Measurements from ENCODE around the gene SLC22A5.

GRCh38 chr5:132354381-132355139 lies 14.9 kb upstream of the SLC22A5 start:
- TF ChIP-seq CTCF (IDR thresholded peaks at IDR 0.05 in 2 of 3, conservative IDR thresholded peaks at IDR 0.05 in 1 of 3; ENCODE audit: control insufficient read depth in 2 of 3, extremely low read depth in 1 of 3, insufficient read depth in 1 of 3, low read depth in 3 of 3, low read length in 3 of 3) (no peak), EZH2 (IDR thresholded peaks at IDR 0.05; ENCODE audit: borderline replicate concordance, control insufficient read depth, low read depth, low read length) (no peak), KDM1A (IDR thresholded peaks at IDR 0.05; ENCODE audit: borderline replicate concordance) (no peak), MXI1 (IDR thresholded peaks at IDR 0.05; ENCODE audit: low read depth, low read length) (no peak), MYC (IDR thresholded peaks at IDR 0.05; ENCODE audit: insufficient read depth, insufficient read length, insufficient replicate concordance, low read length, severe bottlenecking) (no peak), SMC3 (IDR thresholded peaks at IDR 0.05; ENCODE audit: borderline replicate concordance, low read length) (no peak), TBL1XR1 (IDR thresholded peaks at IDR 0.05; ENCODE audit: low read depth, low read length) (no peak), GATAD2B (conservative IDR thresholded peaks at IDR 0.05; ENCODE audit: low read depth) (no peak), PAX5 (IDR thresholded peaks at IDR 0.05; ENCODE audit: borderline replicate concordance, low read depth, low read length) (no peak)
- TF ChIP-seq, protein P1, sequence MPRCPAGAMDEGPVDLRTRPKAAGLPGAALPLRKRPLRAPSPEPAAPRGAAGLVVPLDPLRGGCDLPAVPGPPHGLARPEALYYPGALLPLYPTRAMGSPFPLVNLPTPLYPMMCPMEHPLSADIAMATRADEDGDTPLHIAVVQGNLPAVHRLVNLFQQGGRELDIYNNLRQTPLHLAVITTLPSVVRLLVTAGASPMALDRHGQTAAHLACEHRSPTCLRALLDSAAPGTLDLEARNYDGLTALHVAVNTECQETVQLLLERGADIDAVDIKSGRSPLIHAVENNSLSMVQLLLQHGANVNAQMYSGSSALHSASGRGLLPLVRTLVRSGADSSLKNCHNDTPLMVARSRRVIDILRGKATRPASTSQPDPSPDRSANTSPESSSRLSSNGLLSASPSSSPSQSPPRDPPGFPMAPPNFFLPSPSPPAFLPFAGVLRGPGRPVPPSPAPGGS (IDR thresholded peaks at IDR 0.05; ENCODE audit: borderline replicate concordance, insufficient read depth, low read depth, low read length, poor library complexity, severe bottlenecking) = no peak
- TF ChIP-seq, protein P2, sequence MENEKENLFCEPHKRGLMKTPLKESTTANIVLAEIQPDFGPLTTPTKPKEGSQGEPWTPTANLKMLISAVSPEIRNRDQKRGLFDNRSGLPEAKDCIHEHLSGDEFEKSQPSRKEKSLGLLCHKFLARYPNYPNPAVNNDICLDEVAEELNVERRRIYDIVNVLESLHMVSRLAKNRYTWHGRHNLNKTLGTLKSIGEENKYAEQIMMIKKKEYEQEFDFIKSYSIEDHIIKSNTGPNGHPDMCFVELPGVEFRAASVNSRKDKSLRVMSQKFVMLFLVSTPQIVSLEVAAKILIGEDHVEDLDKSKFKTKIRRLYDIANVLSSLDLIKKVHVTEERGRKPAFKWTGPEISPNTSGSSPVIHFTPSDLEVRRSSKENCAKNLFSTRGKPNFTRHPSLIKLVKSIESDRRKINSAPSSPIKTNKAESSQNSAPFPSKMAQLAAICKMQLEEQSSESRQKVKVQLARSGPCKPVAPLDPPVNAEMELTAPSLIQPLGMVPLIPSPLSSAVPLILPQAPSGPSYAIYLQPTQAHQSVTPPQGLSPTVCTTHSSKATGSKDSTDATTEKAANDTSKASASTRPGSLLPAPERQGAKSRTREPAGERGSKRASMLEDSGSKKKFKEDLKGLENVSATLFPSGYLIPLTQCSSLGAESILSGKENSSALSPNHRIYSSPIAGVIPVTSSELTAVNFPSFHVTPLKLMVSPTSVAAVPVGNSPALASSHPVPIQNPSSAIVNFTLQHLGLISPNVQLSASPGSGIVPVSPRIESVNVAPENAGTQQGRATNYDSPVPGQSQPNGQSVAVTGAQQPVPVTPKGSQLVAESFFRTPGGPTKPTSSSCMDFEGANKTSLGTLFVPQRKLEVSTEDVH (IDR thresholded peaks at IDR 0.05; ENCODE audit: low read depth, partially characterized antibody) = no peak

All from GM12878 (cell line).